RPMI8226 (cell line): ENCODE data around the gene NDUFV2.
A peak's percentile ranks its signal among the peaks of the same experiment; 100 is the strongest.

ENCODE experiments used
- DNase-seq: peaks from one replicate; pipeline ENCODE4 v3.0.0-alpha.2; 2015

Gene NDUFV2

GRCh38 chr18:9123520-9123919 lies 21.0 kb downstream of the NDUFV2 start:
- DNase-seq: no peak

- no peak for DNase-seq
These were observed 22.3 kb downstream of the NDUFV2 start for GRCh38 chr18:9124824-9125223.

GRCh38 chr18:9126337-9126736 lies 23.8 kb downstream of the NDUFV2 start:
- no peak for DNase-seq

- DNase-seq: no peak
These were observed 27.7 kb downstream of the NDUFV2 start for GRCh38 chr18:9130195-9130594.

- DNase-seq: no peak
These were observed 28.3 kb downstream of the NDUFV2 start for GRCh38 chr18:9130806-9131205.

- no peak for DNase-seq
These were observed 30.1 kb downstream of the NDUFV2 start for GRCh38 chr18:9132628-9133027.

GRCh38 chr18:9133225-9133624 lies 30.7 kb downstream of the NDUFV2 start:
- no peak for DNase-seq

GRCh38 chr18:9135081-9135911 lies 32.8 kb downstream of the NDUFV2 start:
- peak; percentile 40 for DNase-seq

GRCh38 chr18:9135912-9136314 lies 33.4 kb downstream of the NDUFV2 start:
- peak; percentile 95 for DNase-seq

- DNase-seq: peak; percentile 99
These were observed 34.0 kb downstream of the NDUFV2 start, which contains the start of gene ANKRD12 for GRCh38 chr18:9136315-9137155. Gene ANKRD12, plus strand, starts transcription at chr18:9136781. Its CDS starts 45,652 bp downstream, at chr18:9182433.

GRCh38 chr18:9137168-9138066 lies 34.9 kb downstream of the NDUFV2 start:
- peak; percentile 85 for DNase-seq

- peak; percentile 24 for DNase-seq
These were observed 37.0 kb downstream of the NDUFV2 start for GRCh38 chr18:9139400-9140039.

GRCh38 chr18:9140381-9140780 lies 37.9 kb downstream of the NDUFV2 start:
- DNase-seq: no peak

- DNase-seq: no peak
These were observed 38.5 kb downstream of the NDUFV2 start for GRCh38 chr18:9140984-9141383.

GRCh38 chr18:9146224-9146623 lies 43.7 kb downstream of the NDUFV2 start:
- peak; percentile 18 for DNase-seq

- DNase-seq: peak; percentile 80
These were observed 45.1 kb downstream of the NDUFV2 start for GRCh38 chr18:9147440-9148202.

- DNase-seq: no peak
These were observed 45.7 kb downstream of the NDUFV2 start for GRCh38 chr18:9148203-9148552.

- no peak for DNase-seq
These were observed 47.6 kb downstream of the NDUFV2 start for GRCh38 chr18:9150121-9150520.

- DNase-seq: no peak
These were observed 50.8 kb downstream of the NDUFV2 start for GRCh38 chr18:9153256-9153655.

GRCh38 chr18:9156604-9157249 lies 54.2 kb downstream of the NDUFV2 start:
- DNase-seq: no peak

- no peak for DNase-seq
These were observed 55.3 kb downstream of the NDUFV2 start for GRCh38 chr18:9157806-9158205.
